C4-2B (cell line): ENCODE results near the gene SAG.

ENCODE experiments used
- CTCF ChIP-seq: fragments of 450-650 bp; conservative IDR thresholded peaks from 2 replicates; pipeline ENCODE4 v1.5.1; 2017; ENCODE audit warnings: mild to moderate bottlenecking
- ZFX ChIP-seq: fragments of 450-650 bp; IDR thresholded peaks from 2 replicates; pipeline ENCODE4 v1.6.1; 2017

GRCh38 chr2:233323851-233324250, 16.2 kb downstream of the SAG start:
- TF ChIP-seq CTCF: no peak
- TF ChIP-seq ZFX: no peak
